ENCODE data around the gene GARRE1. TPM values are rescaled to one million over a fixed set of nuclear protein-coding genes. Genes with fewer than 3 reads are reported as not detected.

Gene GARRE1
- total RNA-seq, 1 experiment from 2014 or later: 23.3 TPM

- Histone ChIP-seq H3K79me2 (ENCODE audit: low read depth) (peaks cover 4% of the 10 kb centered on the region; the same call in 1 of the 2 replicates), H3K27me3 (ENCODE audit: insufficient read depth, low read depth) (no peaks in the 10 kb centered on the region), H3K4me2 (no peak overlapping the region), H3K27ac (peak overlapping the region; percentile 6; the same call in 1 of the 2 replicates), H4K20me1 (ENCODE audit: insufficient read depth) (peaks cover 69% of the 10 kb centered on the region), H2AFZ (no peak overlapping the region), H3F3A (ENCODE audit: insufficient read depth, low read depth) (peaks cover 18% of the 10 kb centered on the region), H3K36me3 (ENCODE audit: low read depth) (peaks cover 72% of the 10 kb centered on the region), H3K4me1 (replicated peaks; ENCODE audit: insufficient read depth) (peaks cover 19% of the 10 kb centered on the region), H3K9me3 (ENCODE audit: insufficient read depth, low read depth) (no peaks in the 10 kb centered on the region), H3K9me2 (ENCODE audit: insufficient read depth) (no peaks in the 10 kb centered on the region), H3K4me3 (no peak overlapping the region)
- no peak for TF ChIP-seq EZH2 (IDR thresholded peaks at IDR 0.05; ENCODE audit: low read depth)
- TF ChIP-seq, protein P1, sequence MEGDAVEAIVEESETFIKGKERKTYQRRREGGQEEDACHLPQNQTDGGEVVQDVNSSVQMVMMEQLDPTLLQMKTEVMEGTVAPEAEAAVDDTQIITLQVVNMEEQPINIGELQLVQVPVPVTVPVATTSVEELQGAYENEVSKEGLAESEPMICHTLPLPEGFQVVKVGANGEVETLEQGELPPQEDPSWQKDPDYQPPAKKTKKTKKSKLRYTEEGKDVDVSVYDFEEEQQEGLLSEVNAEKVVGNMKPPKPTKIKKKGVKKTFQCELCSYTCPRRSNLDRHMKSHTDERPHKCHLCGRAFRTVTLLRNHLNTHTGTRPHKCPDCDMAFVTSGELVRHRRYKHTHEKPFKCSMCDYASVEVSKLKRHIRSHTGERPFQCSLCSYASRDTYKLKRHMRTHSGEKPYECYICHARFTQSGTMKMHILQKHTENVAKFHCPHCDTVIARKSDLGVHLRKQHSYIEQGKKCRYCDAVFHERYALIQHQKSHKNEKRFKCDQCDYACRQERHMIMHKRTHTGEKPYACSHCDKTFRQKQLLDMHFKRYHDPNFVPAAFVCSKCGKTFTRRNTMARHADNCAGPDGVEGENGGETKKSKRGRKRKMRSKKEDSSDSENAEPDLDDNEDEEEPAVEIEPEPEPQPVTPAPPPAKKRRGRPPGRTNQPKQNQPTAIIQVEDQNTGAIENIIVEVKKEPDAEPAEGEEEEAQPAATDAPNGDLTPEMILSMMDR (conservative IDR thresholded peaks at IDR 0.05): no peak
- POLR2A ChIA-PET (ENCODE audit: unreplicated experiment): interaction anchor here (0.5 kb wide), 1 partner anchor 18 kb away, joined by 4 read pairs; no protein-coding TSS in a partner anchor
- intact Hi-C loops (cut with micrococcal nuclease; ENCODE audit: unreplicated experiment): no loop called here
- BruUV-seq (replicated peaks): no TSS peak
- DNase-seq: no peak
- CTCF ChIA-PET: interaction anchor here (0.6 to 1.2 kb wide), 2 partner anchors 125 to 191 kb away, joined by 3 to 4 read pairs; no protein-coding TSS in a partner anchor
Measured at GRCh38 chr19:34226036-34226435, 28.3 kb upstream of the GARRE1 start.

GRCh38 chr19:34228347-34228746 is 26.0 kb upstream of the GARRE1 start:
- no peak for DNase-seq
- TF ChIP-seq, protein P1 (conservative IDR thresholded peaks at IDR 0.05): no peak
- no peak for TF ChIP-seq EZH2 (IDR thresholded peaks at IDR 0.05; ENCODE audit: low read depth)
- Histone ChIP-seq H3K27me3 (ENCODE audit: insufficient read depth, low read depth) (no peaks in the 10 kb centered on the region), H3K4me3 (no peak overlapping the region), H3K9me2 (ENCODE audit: insufficient read depth) (no peaks in the 10 kb centered on the region), H3K4me2 (no peak overlapping the region), H3F3A (ENCODE audit: insufficient read depth, low read depth) (peaks cover 41% of the 10 kb centered on the region), H3K36me3 (ENCODE audit: low read depth) (peaks cover 51% of the 10 kb centered on the region), H3K9me3 (ENCODE audit: insufficient read depth, low read depth) (no peaks in the 10 kb centered on the region), H2AFZ (no peak overlapping the region), H3K27ac (no peak overlapping the region), H4K20me1 (ENCODE audit: insufficient read depth) (peaks cover 55% of the 10 kb centered on the region), H3K79me2 (ENCODE audit: low read depth) (no peaks in the 10 kb centered on the region; the same call in 1 of the 2 replicates), H3K4me1 (replicated peaks; ENCODE audit: insufficient read depth) (peaks cover 32% of the 10 kb centered on the region)
- intact Hi-C loops (cut with micrococcal nuclease; ENCODE audit: unreplicated experiment): no loop called here
- ChIA-PET CTCF (interaction anchor here (0.5 kb wide), 1 partner anchor 9 kb away, joined by 3 read pairs; no protein-coding TSS in a partner anchor), POLR2A (ENCODE audit: unreplicated experiment) (interaction anchor here (1.0 kb wide), 1 partner anchor 38 kb away, joined by 3 read pairs; no protein-coding TSS in a partner anchor)
- no TSS peak for BruUV-seq (replicated peaks)

DNA sequence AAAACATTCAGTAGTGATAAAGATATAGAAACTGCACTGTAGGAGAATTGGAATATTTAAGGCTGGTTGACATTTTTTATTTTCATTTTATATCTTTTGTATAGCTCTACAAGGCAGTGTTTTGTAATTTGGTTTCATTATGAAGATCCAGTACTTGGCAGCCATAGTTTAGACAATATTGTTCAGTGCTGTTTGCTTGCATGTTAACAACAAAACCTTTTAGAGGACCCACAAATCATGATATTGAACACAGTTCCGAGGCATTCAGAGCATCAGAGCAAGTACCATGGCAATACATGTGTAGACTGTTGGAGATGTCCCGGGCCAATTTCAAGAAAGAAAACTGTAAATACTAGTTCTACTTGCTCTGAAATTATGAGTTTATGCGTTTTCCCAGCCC is 25.6 kb upstream of the GARRE1 start:
- no peak overlapping the region for H3K4me3 ChIP-seq
- H2AFZ ChIP-seq: no peak overlapping the region
- H3K27ac ChIP-seq: no peak overlapping the region
- ChIA-PET POLR2A (ENCODE audit: unreplicated experiment) (no interaction called here), CTCF (no interaction called here)
- H4K20me1 ChIP-seq (ENCODE audit: insufficient read depth): peaks cover 52% of the 10 kb centered on the region
- peaks cover 45% of the 10 kb centered on the region for H3F3A ChIP-seq (ENCODE audit: insufficient read depth, low read depth)
- no peaks in the 10 kb centered on the region; the same call in 1 of the 2 replicates for H3K79me2 ChIP-seq (ENCODE audit: low read depth)
- H3K4me2 ChIP-seq: no peak overlapping the region
- no peaks in the 10 kb centered on the region for H3K9me3 ChIP-seq (ENCODE audit: insufficient read depth, low read depth)
- peaks cover 36% of the 10 kb centered on the region for H3K4me1 ChIP-seq (replicated peaks; ENCODE audit: insufficient read depth)
- no peaks in the 10 kb centered on the region for H3K27me3 ChIP-seq (ENCODE audit: insufficient read depth, low read depth)
- H3K9me2 ChIP-seq (ENCODE audit: insufficient read depth): no peaks in the 10 kb centered on the region
- intact Hi-C loops (cut with micrococcal nuclease; ENCODE audit: unreplicated experiment): no loop called here
- DNase-seq: no peak
- no TSS peak for BruUV-seq (replicated peaks)
- TF ChIP-seq, protein P1 (conservative IDR thresholded peaks at IDR 0.05): no peak
- no peak for TF ChIP-seq EZH2 (IDR thresholded peaks at IDR 0.05; ENCODE audit: low read depth)
- peaks cover 47% of the 10 kb centered on the region for H3K36me3 ChIP-seq (ENCODE audit: low read depth)
